ENCODE data around the gene CGB7.

DNA sequence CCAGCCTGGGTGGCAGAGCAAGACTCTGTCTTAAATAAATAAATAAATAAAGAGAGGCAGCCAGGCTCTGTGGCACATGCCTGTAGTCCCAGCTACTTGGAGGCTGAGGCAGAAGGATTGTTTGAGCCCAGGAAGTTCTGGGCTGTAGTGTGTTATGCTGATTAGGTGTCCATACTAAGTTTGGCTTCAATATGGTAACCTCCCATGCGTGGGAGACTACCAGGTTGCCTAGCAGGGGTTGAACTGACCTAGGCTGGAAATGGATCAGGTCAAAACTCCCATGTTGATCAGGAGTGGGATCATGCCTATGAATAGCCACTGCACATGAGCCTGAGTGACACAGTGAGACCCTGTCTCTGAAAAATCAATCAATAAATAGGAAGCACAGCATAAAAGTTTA is 23.7 kb upstream of the CGB7 start:
- TF ChIP-seq, protein P1, sequence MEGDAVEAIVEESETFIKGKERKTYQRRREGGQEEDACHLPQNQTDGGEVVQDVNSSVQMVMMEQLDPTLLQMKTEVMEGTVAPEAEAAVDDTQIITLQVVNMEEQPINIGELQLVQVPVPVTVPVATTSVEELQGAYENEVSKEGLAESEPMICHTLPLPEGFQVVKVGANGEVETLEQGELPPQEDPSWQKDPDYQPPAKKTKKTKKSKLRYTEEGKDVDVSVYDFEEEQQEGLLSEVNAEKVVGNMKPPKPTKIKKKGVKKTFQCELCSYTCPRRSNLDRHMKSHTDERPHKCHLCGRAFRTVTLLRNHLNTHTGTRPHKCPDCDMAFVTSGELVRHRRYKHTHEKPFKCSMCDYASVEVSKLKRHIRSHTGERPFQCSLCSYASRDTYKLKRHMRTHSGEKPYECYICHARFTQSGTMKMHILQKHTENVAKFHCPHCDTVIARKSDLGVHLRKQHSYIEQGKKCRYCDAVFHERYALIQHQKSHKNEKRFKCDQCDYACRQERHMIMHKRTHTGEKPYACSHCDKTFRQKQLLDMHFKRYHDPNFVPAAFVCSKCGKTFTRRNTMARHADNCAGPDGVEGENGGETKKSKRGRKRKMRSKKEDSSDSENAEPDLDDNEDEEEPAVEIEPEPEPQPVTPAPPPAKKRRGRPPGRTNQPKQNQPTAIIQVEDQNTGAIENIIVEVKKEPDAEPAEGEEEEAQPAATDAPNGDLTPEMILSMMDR (IDR thresholded peaks at IDR 0.05), result no peak
- no peak for TF ChIP-seq POLR2A (IDR thresholded peaks at IDR 0.05)

Measured in adrenal gland (tissue), 5 donors.